H9 (cell line): ENCODE results near the gene ATP6V0A1. TPM values are rescaled to one million over a fixed set of nuclear protein-coding genes. Genes with fewer than 3 reads are reported as not detected.

Experiments
- DNase-seq: peaks from one replicate; pipeline ENCODE4 v3.0.0-alpha.2; 2017
- H2AFZ ChIP-seq: one replicate; pipeline ENCODE4 v1.6.1; 2013; ENCODE audit warnings: mild to moderate bottlenecking, low read length, control low read depth, moderate library complexity
- H2AK5ac ChIP-seq: 2 replicates; pipeline ENCODE4 v1.6.1; 2013; ENCODE audit warnings: low read length, control low read depth, mixed read lengths; ENCODE audit not compliant: insufficient read length
- H2BK120ac ChIP-seq: one replicate; pipeline ENCODE4 v1.6.1; 2013; ENCODE audit warnings: low read depth, mild to moderate bottlenecking, low read length, control low read depth, inconsistent platforms; ENCODE audit not compliant: poor library complexity, severe bottlenecking
- H2BK12ac ChIP-seq: 2 replicates; pipeline ENCODE4 v1.6.1; 2013; ENCODE audit warnings: low read length, control low read depth, mixed read lengths, low read depth; ENCODE audit not compliant: insufficient read length
- H2BK15ac ChIP-seq: 2 replicates; pipeline ENCODE4 v1.6.1; 2013; ENCODE audit warnings: low read depth, low read length, control low read depth
- H2BK20ac ChIP-seq: one replicate; pipeline ENCODE4 v1.6.1; 2013; ENCODE audit warnings: low read depth, mild to moderate bottlenecking, low read length, control low read depth, inconsistent platforms; ENCODE audit not compliant: poor library complexity, severe bottlenecking
- H2BK5ac ChIP-seq: 2 replicates; pipeline ENCODE4 v1.6.1; 2013; ENCODE audit warnings: low read length, control low read depth, mixed read lengths; ENCODE audit not compliant: insufficient read length
- H3K14ac ChIP-seq: 2 replicates; pipeline ENCODE4 v1.6.1; 2013; ENCODE audit warnings: low read length, control low read depth; ENCODE audit not compliant: insufficient read depth
- H3K18ac ChIP-seq: 2 replicates; pipeline ENCODE4 v1.6.1; 2013; ENCODE audit warnings: low read depth, mild to moderate bottlenecking, mixed read lengths, low read length, control low read depth; ENCODE audit not compliant: insufficient read length
- H3K23ac ChIP-seq: 2 replicates; pipeline ENCODE4 v1.6.1; 2013; ENCODE audit warnings: low read length, control low read depth, mixed read lengths, low read depth; ENCODE audit not compliant: insufficient read length
- H3K23me2 ChIP-seq: 2 replicates; pipeline ENCODE4 v1.6.1; 2013; ENCODE audit warnings: low read depth, mild to moderate bottlenecking, mixed read lengths, low read length, control low read depth; ENCODE audit not compliant: insufficient read length, poor library complexity, severe bottlenecking
- H3K27ac ChIP-seq: 2 replicates; pipeline ENCODE4 v1.5.1; 2013; ENCODE audit warnings: low read length, control low read depth, mixed read lengths, low read depth; ENCODE audit not compliant: insufficient read length
- H3K27me3 ChIP-seq: 2 replicates; pipeline ENCODE4 v1.6.1; 2013; ENCODE audit warnings: low read length, control low read depth, inconsistent platforms; ENCODE audit not compliant: insufficient read depth
- H3K4ac ChIP-seq: 2 replicates; pipeline ENCODE4 v1.6.1; 2013; ENCODE audit warnings: low read depth, mild to moderate bottlenecking, control low read depth, inconsistent platforms, low read length, moderate library complexity
- H3K4me1 ChIP-seq: 2 replicates; pipeline ENCODE4 v1.6.1; 2013; ENCODE audit warnings: low read length, control low read depth, inconsistent platforms; ENCODE audit not compliant: insufficient read depth
- H3K4me2 ChIP-seq: 2 replicates; pipeline ENCODE4 v1.6.1; 2013; ENCODE audit warnings: low read length, control low read depth, mixed read lengths; ENCODE audit not compliant: insufficient read length, insufficient read depth
- H3K56ac ChIP-seq: 2 replicates; pipeline ENCODE4 v1.6.1; 2013; ENCODE audit warnings: low read depth, mild to moderate bottlenecking, mixed read lengths, low read length, control low read depth; ENCODE audit not compliant: insufficient read length
- H3K79me1 ChIP-seq: 2 replicates; pipeline ENCODE4 v1.6.1; 2013; ENCODE audit warnings: low read depth, mild to moderate bottlenecking, moderate library complexity, low read length, control low read depth, inconsistent platforms; ENCODE audit not compliant: insufficient read depth, poor library complexity, severe bottlenecking
- H3K79me2 ChIP-seq: 2 replicates; pipeline ENCODE4 v1.6.1; 2013; ENCODE audit warnings: low read length, control low read depth, inconsistent platforms; ENCODE audit not compliant: insufficient read depth
- H3K9ac ChIP-seq: 2 replicates; pipeline ENCODE4 v1.6.1; 2013; ENCODE audit warnings: low read length, control low read depth, mixed read lengths; ENCODE audit not compliant: insufficient read length; ENCODE audit errors: extremely low read depth
- H3K9me3 ChIP-seq: one replicate; pipeline ENCODE4 v1.6.1; 2013; ENCODE audit warnings: low read depth, low read length, inconsistent platforms; ENCODE audit not compliant: control insufficient read depth
- H3T11ph ChIP-seq: one replicate; pipeline ENCODE4 v1.6.1; 2013; ENCODE audit warnings: mild to moderate bottlenecking, low read length, control low read depth, inconsistent platforms
- H4K20me1 ChIP-seq: one replicate; pipeline ENCODE4 v1.6.1; 2013; ENCODE audit not compliant: control insufficient read depth, insufficient read length, insufficient read depth
- H4K5ac ChIP-seq: 2 replicates; pipeline ENCODE4 v1.6.1; 2013; ENCODE audit warnings: low read depth, mild to moderate bottlenecking, mixed read lengths, low read length, control low read depth; ENCODE audit not compliant: insufficient read length
- H4K8ac ChIP-seq: replicated peaks from 2 replicates; pipeline ENCODE4 v1.6.1; 2013; ENCODE audit warnings: low read length, control low read depth, mixed read lengths, low read depth; ENCODE audit not compliant: insufficient read length
- H4K91ac ChIP-seq: 2 replicates; pipeline ENCODE4 v1.6.1; 2013; ENCODE audit warnings: low read depth, mild to moderate bottlenecking, moderate library complexity, mixed read lengths, low read length, control low read depth; ENCODE audit not compliant: insufficient read length
- H3K27ac Mint-ChIP-seq, 3 experiments: 2 replicates in 2 of 3; 3 replicates in 1 of 3; pipeline ENCODE4 v1.8.0; 2020 to 2021; ENCODE audit warnings: mixed read lengths in 3 of 3, mild to moderate bottlenecking in 1 of 3, moderate library complexity in 1 of 3
- H3K27me3 Mint-ChIP-seq: 2 replicates; pipeline ENCODE4 v1.8.0; 2021; ENCODE audit warnings: low read depth, mild to moderate bottlenecking, moderate library complexity, mixed read lengths
- H3K36me3 Mint-ChIP-seq, 3 experiments: 2 replicates in 2 of 3; 3 replicates in 1 of 3; pipeline ENCODE4 v1.8.0; 2020 to 2021; ENCODE audit warnings: low read depth in 3 of 3, mixed read lengths in 3 of 3; ENCODE audit not compliant: insufficient read depth in 1 of 3
- H3K4me1 Mint-ChIP-seq, 2 experiments: 2 replicates each; pipeline ENCODE4 v1.8.0; 2020; ENCODE audit warnings: mixed read lengths in 2 of 2
- H3K4me3 Mint-ChIP-seq, 2 experiments: 2 replicates in 1 of 2; 3 replicates in 1 of 2; pipeline ENCODE4 v1.8.0; 2020 to 2021; ENCODE audit warnings: mild to moderate bottlenecking in 2 of 2, mixed read lengths in 2 of 2, moderate library complexity in 1 of 2
- H3K9me3 Mint-ChIP-seq, 2 experiments: 2 replicates in 1 of 2; 3 replicates in 1 of 2; pipeline ENCODE4 v1.8.0; 2020; ENCODE audit warnings: mild to moderate bottlenecking in 2 of 2, mixed read lengths in 2 of 2, moderate library complexity in 1 of 2
- WGBS: extraction: QIAGEN DNeasy Blood & Tissue Kit; methylation state at CpG from one replicate; pipeline ENCODE4 v1.1.7; 2013; ENCODE audit warnings: missing lambda C conversion rate, low lambda C conversion rate, mixed read lengths; ENCODE audit not compliant: insufficient read length; ENCODE audit errors: extremely low coverage; 5-methylcytosine and 5-hydroxymethylcytosine counted together
- total RNA-seq: library from RNA; stranded (reverse); gene quantifications from 2 replicates; pipeline ENCODE4 v1.2.1, GENCODE V29; 2021
- TF ChIP-seq, protein P1 (sequence below): fragments of 200-600 bp; sonication (generic); conservative IDR thresholded peaks from 3 replicates; pipeline ENCODE4 v1.8.0; 2021; ENCODE audit warnings: antibody characterized with exemption, mild to moderate bottlenecking

ATP6V0A1 gene
- total RNA-seq, 1 experiment from 2014 or later: 54.1 TPM

DNA sequence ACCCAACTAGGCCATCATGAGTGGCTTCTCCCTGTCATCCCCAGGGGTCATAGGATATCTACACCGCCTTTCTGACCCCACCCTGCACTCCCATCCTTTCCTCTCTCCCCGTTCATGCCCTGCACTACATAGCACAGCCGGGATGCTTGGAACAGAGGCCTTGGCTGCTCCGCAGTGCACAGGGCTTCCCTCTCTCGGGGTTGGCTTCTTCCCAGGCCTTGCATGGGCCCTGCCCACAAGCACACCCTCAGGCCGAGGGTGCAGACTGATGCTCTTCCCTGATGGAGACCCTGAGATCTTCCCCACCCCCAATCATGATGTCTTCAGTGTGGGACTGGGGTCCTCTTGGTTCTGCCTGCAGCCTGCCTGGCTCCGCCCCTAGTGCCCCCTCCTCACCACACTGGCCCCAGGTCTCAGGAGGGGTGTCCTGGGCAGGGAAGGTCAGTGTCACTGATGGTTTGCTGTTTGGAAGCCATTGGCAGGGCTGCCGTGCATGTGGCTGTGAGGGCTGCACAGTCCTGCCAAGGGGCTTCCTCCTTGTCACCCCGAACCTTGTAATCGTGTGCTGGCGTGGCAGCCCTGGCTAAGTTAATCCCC lies 63.1 kb downstream of the ATP6V0A1 start:
- Histone ChIP-seq H2BK5ac (no peak overlapping the region), H3K23me2 (no peaks in the 10 kb centered on the region), H2BK12ac (no peak overlapping the region), H2BK15ac (no peak overlapping the region), H2BK20ac (no peak overlapping the region), H3K27me3 (peaks cover 2% of the 10 kb centered on the region; the same call in 1 of the 2 replicates), H2BK120ac (no peak overlapping the region), H3K27ac (no peak overlapping the region), H3T11ph (no peak overlapping the region), H3K56ac (no peak overlapping the region), H4K5ac (no peak overlapping the region), H2AFZ (no peak overlapping the region), H3K4ac (no peak overlapping the region), H4K20me1 (no peaks in the 10 kb centered on the region), H3K4me2 (no peak overlapping the region), H4K91ac (no peak overlapping the region), H3K14ac (no peak overlapping the region), H3K9me3 (no peaks in the 10 kb centered on the region), H2AK5ac (no peak overlapping the region), H4K8ac (no peak overlapping the region), H3K9ac (no peak overlapping the region), H3K23ac (no peak overlapping the region), H3K79me2 (no peaks in the 10 kb centered on the region), H3K79me1 (no peaks in the 10 kb centered on the region), H3K18ac (no peak overlapping the region), H3K4me1 (peaks cover 11% of the 10 kb centered on the region; the same call in 1 of the 2 replicates)
- DNase-seq: peak; percentile 21
- Mint-ChIP-seq H3K36me3 (peaks cover 0 to 30% (median 25%) of the 10 kb centered on the region in 3 experiments; a peak in 5 of 7 replicates), H3K4me1 (peaks cover 26 to 40% of the 10 kb centered on the region in 2 experiments), H3K4me3 (0 out of 5 replicates have a peak overlapping the region, but pooled peaks of 1 of the 2 experiments have one; percentile 25), H3K27me3 (peaks cover 8% of the 10 kb centered on the region), H3K9me3 (no peaks in the 10 kb centered on the region), H3K27ac (no peak overlapping the region)
- WGBS: no CpG with 5 or more reads among the region's 11 CpGs
- TF ChIP-seq, protein P1, sequence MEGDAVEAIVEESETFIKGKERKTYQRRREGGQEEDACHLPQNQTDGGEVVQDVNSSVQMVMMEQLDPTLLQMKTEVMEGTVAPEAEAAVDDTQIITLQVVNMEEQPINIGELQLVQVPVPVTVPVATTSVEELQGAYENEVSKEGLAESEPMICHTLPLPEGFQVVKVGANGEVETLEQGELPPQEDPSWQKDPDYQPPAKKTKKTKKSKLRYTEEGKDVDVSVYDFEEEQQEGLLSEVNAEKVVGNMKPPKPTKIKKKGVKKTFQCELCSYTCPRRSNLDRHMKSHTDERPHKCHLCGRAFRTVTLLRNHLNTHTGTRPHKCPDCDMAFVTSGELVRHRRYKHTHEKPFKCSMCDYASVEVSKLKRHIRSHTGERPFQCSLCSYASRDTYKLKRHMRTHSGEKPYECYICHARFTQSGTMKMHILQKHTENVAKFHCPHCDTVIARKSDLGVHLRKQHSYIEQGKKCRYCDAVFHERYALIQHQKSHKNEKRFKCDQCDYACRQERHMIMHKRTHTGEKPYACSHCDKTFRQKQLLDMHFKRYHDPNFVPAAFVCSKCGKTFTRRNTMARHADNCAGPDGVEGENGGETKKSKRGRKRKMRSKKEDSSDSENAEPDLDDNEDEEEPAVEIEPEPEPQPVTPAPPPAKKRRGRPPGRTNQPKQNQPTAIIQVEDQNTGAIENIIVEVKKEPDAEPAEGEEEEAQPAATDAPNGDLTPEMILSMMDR: no peak
